Tibial nerve (tissue), 4 donors: Measurements from ENCODE around the gene POGZ. TPM values are rescaled to one million over a fixed set of nuclear protein-coding genes. Genes with fewer than 3 reads are reported as not detected.

Experiments used
- DNase-seq, 2 donors: peaks; one replicate each; pipeline ENCODE4 v3.0.0-alpha.2; 2019; ENCODE audit warnings: low spot score in 2 of 2
- H3K27ac ChIP-seq, 4 donors: fragments of 200-600 bp; sonication (generic) in 3 of 4; one replicate each; pipeline ENCODE4 v1.5.1; 2017 to 2019; ENCODE audit warnings: mild to moderate bottlenecking in 1 of 4
- H3K27me3 ChIP-seq, 2 donors: fragments of 200-600 bp; sonication (generic) in 1 of 2; one replicate each; pipeline versions ENCODE4 v1.5.1 to v1.6.0; 2017 to 2019
- H3K36me3 ChIP-seq, 3 donors: fragments of 200-600 bp; sonication (generic); one replicate each; pipeline ENCODE4 v1.5.1; 2018 to 2019
- H3K4me1 ChIP-seq, 4 donors: fragments of 200-600 bp; sonication (generic) in 3 of 4; one replicate each; pipeline ENCODE4 v1.5.1; 2017 to 2019
- H3K4me3 ChIP-seq, 4 donors: fragments of 200-600 bp; sonication (generic) in 3 of 4; one replicate each; pipeline ENCODE4 v1.5.1; 2017 to 2019; ENCODE audit warnings: mild to moderate bottlenecking in 1 of 4, moderate library complexity in 1 of 4
- H3K9me3 ChIP-seq, 4 donors: fragments of 200-600 bp; sonication (generic) in 3 of 4; one replicate each; pipeline ENCODE4 v1.5.1; 2017 to 2019
- CTCF ChIP-seq, 5 experiments: fragments of 200-600 bp in 3 of 5; fragments of 450-650 bp in 2 of 5; sonication (generic) in 3 of 5; IDR thresholded peaks; one replicate each; pipeline ENCODE4 v1.5.1; 2016 to 2019; ENCODE audit warnings: antibody characterized with exemption in 5 of 5, mild to moderate bottlenecking in 3 of 5, moderate library complexity in 2 of 5
- EP300 ChIP-seq, 2 donors: sonication (generic); formaldehyde crosslinking; IDR thresholded peaks; one replicate each; pipeline ENCODE4 v1.6.1; 2017; ENCODE audit warnings: antibody characterized with exemption in 2 of 2, mild to moderate bottlenecking in 1 of 2
- POLR2A ChIP-seq, 2 donors: fragments of 450-650 bp; IDR thresholded peaks; one replicate each; pipeline ENCODE4 v1.6.1; 2017; ENCODE audit warnings: antibody characterized with exemption in 2 of 2, mild to moderate bottlenecking in 2 of 2, moderate library complexity in 2 of 2
- WGBS, 2 donors: methylation state at CpG; one replicate each; pipeline ENCODE4 v1.1.5; 2018; 5-methylcytosine and 5-hydroxymethylcytosine counted together
- total RNA-seq, 4 donors: library from RNA; depleted of rRNA; stranded (reverse); fragments of >200 nt; gene quantifications; one replicate each; pipeline ENCODE4 v1.1.0, GENCODE V29; 2016

POGZ gene
- total RNA-seq, 4 donors from 2014 or later = 67.2 to 81.0 (median 72.7) TPM

GRCh38 chr1:151495316-151495715 is 36.0 kb upstream of the POGZ start:
- Histone ChIP-seq H3K27ac (peak overlapping the region in 3 of 4 donors; percentile 28 to 81 (median 65)), H3K36me3 (no peaks in the 10 kb centered on the region), H3K27me3 (no peaks in the 10 kb centered on the region), H3K4me1 (peaks cover 0 to 15% (median 0%) of the 10 kb centered on the region in 4 donors), H3K9me3 (no peaks in the 10 kb centered on the region), H3K4me3 (peak overlapping the region in 1 of 4 donors; percentile 12)
- no peak for TF ChIP-seq POLR2A (IDR thresholded peaks at IDR 0.05)
- no peak for TF ChIP-seq CTCF (IDR thresholded peaks at IDR 0.05)
- no peak for TF ChIP-seq EP300 (IDR thresholded peaks at IDR 0.05)
- no peak for DNase-seq
- WGBS, 2 donors = 26 to 34% methylated on average over 1 of the region's 1 CpG

- peak overlapping the region in 3 of 4 donors; percentile 28 to 85 (median 81) for H3K27ac ChIP-seq
These were observed 35.5 kb upstream of the POGZ start for GRCh38 chr1:151494741-151495281.

GRCh38 chr1:151493042-151493441 is 33.7 kb upstream of the POGZ start:
- Histone ChIP-seq H3K27ac (no peak overlapping the region), H3K9me3 (no peaks in the 10 kb centered on the region), H3K27me3 (no peaks in the 10 kb centered on the region), H3K36me3 (no peaks in the 10 kb centered on the region), H3K4me3 (no peak overlapping the region), H3K4me1 (peaks cover 0 to 15% (median 0%) of the 10 kb centered on the region in 4 donors)
- TF ChIP-seq EP300 (IDR thresholded peaks at IDR 0.05) (no peak), POLR2A (IDR thresholded peaks at IDR 0.05) (no peak), CTCF (IDR thresholded peaks at IDR 0.05) (no peak)
- no peak for DNase-seq
- WGBS, 2 donors = 88 to 94% methylated on average over 3 of the region's 3 CpGs

More at GRCh38 chr1:151494741-151495281, 35.5 kb upstream of the POGZ start:
- H3K4me3 ChIP-seq = no peak overlapping the region
- WGBS, 2 donors = 0% methylated on average over 1 of the region's 1 CpG; no CpG with 5 or more reads in 1 of the 2 donors
- H3K27me3 ChIP-seq = no peaks in the 10 kb centered on the region
- H3K36me3 ChIP-seq = no peaks in the 10 kb centered on the region
- H3K4me1 ChIP-seq = peaks cover 0 to 15% (median 0%) of the 10 kb centered on the region in 4 donors
- H3K9me3 ChIP-seq = no peaks in the 10 kb centered on the region
- no peak for TF ChIP-seq CTCF (IDR thresholded peaks at IDR 0.05)
- no peak for TF ChIP-seq POLR2A (IDR thresholded peaks at IDR 0.05)
- TF ChIP-seq EP300 (IDR thresholded peaks at IDR 0.05) = peak in 1 of 2 donors; percentile 15
- DNase-seq = no peak

- DNase-seq = no peak
- H3K4me1 ChIP-seq = peaks cover 0 to 15% (median 0%) of the 10 kb centered on the region in 4 donors
- no peak overlapping the region for H3K4me3 ChIP-seq
- 65 to 76% methylated on average over 1 of the region's 1 CpG for WGBS, 2 donors
- H3K27me3 ChIP-seq = no peaks in the 10 kb centered on the region
- H3K36me3 ChIP-seq = no peaks in the 10 kb centered on the region
- TF ChIP-seq POLR2A (IDR thresholded peaks at IDR 0.05) (no peak), CTCF (IDR thresholded peaks at IDR 0.05) (no peak), EP300 (IDR thresholded peaks at IDR 0.05) (no peak)
- no peaks in the 10 kb centered on the region for H3K9me3 ChIP-seq
- H3K27ac ChIP-seq = no peak overlapping the region
These were observed 32.8 kb upstream of the POGZ start for GRCh38 chr1:151492120-151492519.

GRCh38 chr1:151491641-151492040 is 32.3 kb upstream of the POGZ start:
- no peak overlapping the region for H3K27ac ChIP-seq
- 84 to 85% methylated on average over 5 of the region's 5 CpGs for WGBS, 2 donors

More at GRCh38 chr1:151491641-151492040, 32.3 kb upstream of the POGZ start:
- Histone ChIP-seq H3K9me3 (no peaks in the 10 kb centered on the region), H3K4me1 (peaks cover 0 to 15% (median 0%) of the 10 kb centered on the region in 4 donors), H3K4me3 (no peak overlapping the region), H3K36me3 (no peaks in the 10 kb centered on the region), H3K27me3 (no peaks in the 10 kb centered on the region)
- TF ChIP-seq CTCF (IDR thresholded peaks at IDR 0.05) (no peak), EP300 (IDR thresholded peaks at IDR 0.05) (no peak), POLR2A (IDR thresholded peaks at IDR 0.05) (no peak)
- no peak for DNase-seq
